ENCODE results near the gene PIK3CB. TPM values are rescaled to one million over a fixed set of nuclear protein-coding genes. Genes with fewer than 3 reads are reported as not detected.

Gene PIK3CB
- total RNA-seq, 2 donors from 2014 or later: 51.4 to 53.0 TPM

- H3K9me3 ChIP-seq (ENCODE audit: control insufficient read depth, low read length): no peaks in the 10 kb centered on the region
- Mint-ChIP-seq H3K27me3 (ENCODE audit: insufficient read depth) (no peaks in the 10 kb centered on the region), H3K9me3 (no peaks in the 10 kb centered on the region), H3K4me1 (peaks cover 33% of the 10 kb centered on the region), H3K36me3 (ENCODE audit: low read depth) (no peaks in the 10 kb centered on the region), H3K27ac (peak overlapping the region; percentile 88), H3K4me3 (peak overlapping the region; percentile 27)
- H3K9ac ChIP-seq (ENCODE audit: extremely low read depth, low read length, poor library complexity, severe bottlenecking): no peak overlapping the region
- H3K4me1 ChIP-seq (ENCODE audit: control insufficient read depth, insufficient read depth, low read length): peaks cover 14% of the 10 kb centered on the region
- H3K27me3 ChIP-seq (ENCODE audit: control insufficient read depth, insufficient read depth, low read length, poor library complexity, severe bottlenecking): no peaks in the 10 kb centered on the region
- TF ChIP-seq CTCF (conservative IDR thresholded peaks at IDR 0.05): no peak
- H3K27ac ChIP-seq (ENCODE audit: low read depth, low read length): peak overlapping the region; percentile 78
- H3K4me3 ChIP-seq (ENCODE audit: low read length): no peak overlapping the region
- WGBS, 2 experiments (ENCODE audit: insufficient coverage in 1 of 2, insufficient read length in 1 of 2): 8 to 24% methylated on average over 4 to 5 of the region's 5 CpGs
- peak; percentile 93 for DNase-seq
- H3K36me3 ChIP-seq (ENCODE audit: control insufficient read depth, insufficient read depth, low read length): no peaks in the 10 kb centered on the region
These were observed 27.1 kb upstream of the PIK3CB start for GRCh38 chr3:138861798-138862197.

GRCh38 chr3:138856799-138857198 lies 22.1 kb upstream of the PIK3CB start:
- Mint-ChIP-seq H3K27ac (no peak overlapping the region), H3K4me3 (no peak overlapping the region), H3K4me1 (peaks cover 12% of the 10 kb centered on the region), H3K27me3 (ENCODE audit: insufficient read depth) (no peaks in the 10 kb centered on the region), H3K9me3 (no peaks in the 10 kb centered on the region), H3K36me3 (ENCODE audit: low read depth) (no peaks in the 10 kb centered on the region)
- Histone ChIP-seq H3K4me3 (ENCODE audit: low read length) (no peak overlapping the region), H3K27ac (ENCODE audit: low read depth, low read length) (no peak overlapping the region), H3K9ac (ENCODE audit: extremely low read depth, low read length, poor library complexity, severe bottlenecking) (no peak overlapping the region), H3K9me3 (ENCODE audit: control insufficient read depth, low read length) (no peaks in the 10 kb centered on the region), H3K4me1 (ENCODE audit: control insufficient read depth, insufficient read depth, low read length) (peaks cover 1% of the 10 kb centered on the region), H3K27me3 (ENCODE audit: control insufficient read depth, insufficient read depth, low read length, poor library complexity, severe bottlenecking) (no peaks in the 10 kb centered on the region), H3K36me3 (ENCODE audit: control insufficient read depth, insufficient read depth, low read length) (no peaks in the 10 kb centered on the region)
- TF ChIP-seq CTCF (conservative IDR thresholded peaks at IDR 0.05): no peak
- 89% methylated on average over 1 of the region's 3 CpGs; no CpG with 5 or more reads in 1 of the 2 experiments for WGBS, 2 experiments (ENCODE audit: insufficient coverage in 1 of 2, insufficient read length in 1 of 2)
- no peak for DNase-seq

- Histone ChIP-seq H3K9ac (ENCODE audit: extremely low read depth, low read length, poor library complexity, severe bottlenecking) (no peak overlapping the region), H3K27ac (ENCODE audit: low read depth, low read length) (no peak overlapping the region), H3K27me3 (ENCODE audit: control insufficient read depth, insufficient read depth, low read length, poor library complexity, severe bottlenecking) (no peaks in the 10 kb centered on the region), H3K4me1 (ENCODE audit: control insufficient read depth, insufficient read depth, low read length) (no peaks in the 10 kb centered on the region), H3K4me3 (ENCODE audit: low read length) (no peak overlapping the region), H3K9me3 (ENCODE audit: control insufficient read depth, low read length) (no peaks in the 10 kb centered on the region), H3K36me3 (ENCODE audit: control insufficient read depth, insufficient read depth, low read length) (no peaks in the 10 kb centered on the region)
- Mint-ChIP-seq H3K27ac (no peak overlapping the region), H3K27me3 (ENCODE audit: insufficient read depth) (no peaks in the 10 kb centered on the region), H3K4me3 (no peak overlapping the region), H3K9me3 (no peaks in the 10 kb centered on the region), H3K36me3 (ENCODE audit: low read depth) (no peaks in the 10 kb centered on the region), H3K4me1 (peaks cover 5% of the 10 kb centered on the region)
- WGBS, 2 experiments (ENCODE audit: insufficient coverage in 1 of 2, insufficient read length in 1 of 2): 93 to 97% methylated on average over 6 to 7 of the region's 7 CpGs
- TF ChIP-seq CTCF (conservative IDR thresholded peaks at IDR 0.05): no peak
- no peak for DNase-seq
These were observed 20.2 kb upstream of the PIK3CB start for GRCh38 chr3:138854940-138855339.

All from endodermal cell (in vitro differentiated cells).